GM19395 (cell line): Measurements from ENCODE around the gene CFLAR.
"Not testable (repeated sequence)": the region's sequence is repeated elsewhere in the genome, so short reads cannot be mapped to it uniquely, and the experiment has no call there.

Experiments
- ATAC-seq: cut with Tn5 transposase; IDR thresholded peaks from one replicate; pipeline ENCODE4 v1.9.1; 2021; ENCODE audit warnings: mild to moderate bottlenecking, moderate library complexity; ENCODE audit not compliant: unreplicated experiment

CFLAR gene

GRCh38 chr2:201118121-201118960 lies 2.4 kb downstream of the CFLAR start:
- peak; percentile 47 for ATAC-seq

GRCh38 chr2:201118961-201119854 lies 3.2 kb downstream of the CFLAR start:
- ATAC-seq = no peak

GRCh38 chr2:201122276-201122675 lies 6.3 kb downstream of the CFLAR start:
- no peak for ATAC-seq

GRCh38 chr2:201126308-201127151 lies 10.6 kb downstream of the CFLAR start:
- peak; percentile 36 for ATAC-seq

GRCh38 chr2:201127152-201127511 lies 11.2 kb downstream of the CFLAR start:
- no peak for ATAC-seq

GRCh38 chr2:201127570-201127969 lies 11.6 kb downstream of the CFLAR start:
- no peak for ATAC-seq

GRCh38 chr2:201128033-201128432 lies 12.1 kb downstream of the CFLAR start:
- ATAC-seq = no peak

GRCh38 chr2:201128933-201129505 lies 13.1 kb downstream of the CFLAR start:
- no peak for ATAC-seq

GRCh38 chr2:201130524-201131186 lies 14.7 kb downstream of the CFLAR start:
- no peak for ATAC-seq

GRCh38 chr2:201132518-201132917 lies 16.6 kb downstream of the CFLAR start:
- peak; percentile 47 for ATAC-seq

- ATAC-seq = no peak
Observed at GRCh38 chr2:201135386-201135785, 19.4 kb downstream of the CFLAR start.

GRCh38 chr2:201136889-201137321 lies 20.9 kb downstream of the CFLAR start:
- ATAC-seq = no peak

GRCh38 chr2:201137505-201138400 lies 21.8 kb downstream of the CFLAR start:
- ATAC-seq = no peak

- ATAC-seq = no peak
Observed at GRCh38 chr2:201138401-201138970, 22.5 kb downstream of the CFLAR start.

- not testable (repeated sequence) for ATAC-seq
Observed at GRCh38 chr2:201138986-201139781, 23.2 kb downstream of the CFLAR start.

- ATAC-seq = no peak
Observed at GRCh38 chr2:201139836-201140604, 24.1 kb downstream of the CFLAR start.
